Measurements from ENCODE around the gene MRGPRX1. TPM values are rescaled to one million over a fixed set of nuclear protein-coding genes. Genes with fewer than 3 reads are reported as not detected.

MRGPRX1 gene
- total RNA-seq, 1 experiment from 2014 or later: not detected

DNA sequence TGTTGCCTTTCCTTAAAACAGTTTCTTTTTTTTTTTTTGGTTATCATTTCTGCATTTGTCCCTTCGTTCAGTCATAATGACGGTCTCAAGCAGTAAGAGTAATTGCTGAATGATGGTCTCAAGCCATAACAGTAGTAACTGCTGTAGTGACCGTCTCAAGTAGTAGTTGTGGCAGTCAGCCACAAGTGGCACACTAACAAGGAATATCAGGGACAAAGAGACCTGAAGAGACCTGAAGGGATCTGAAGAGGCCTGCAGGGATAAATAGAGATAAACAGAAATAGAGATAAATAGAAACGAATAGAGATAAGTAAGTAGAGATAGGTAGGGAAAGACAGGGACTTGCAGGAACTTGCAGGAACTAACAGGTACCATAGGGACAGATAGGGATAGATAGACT is 42.7 kb upstream of the MRGPRX1 start:
- Histone ChIP-seq H3K9me2 (ENCODE audit: insufficient read depth) (no peaks in the 10 kb centered on the region), H3K79me2 (ENCODE audit: low read depth) (no peaks in the 10 kb centered on the region), H3K9me3 (ENCODE audit: insufficient read depth, low read depth) (no peaks in the 10 kb centered on the region), H3K36me3 (ENCODE audit: low read depth) (no peaks in the 10 kb centered on the region), H4K20me1 (ENCODE audit: insufficient read depth) (no peaks in the 10 kb centered on the region), H3K4me1 (replicated peaks; ENCODE audit: insufficient read depth) (peaks cover 7% of the 10 kb centered on the region), H3K27ac (no peak overlapping the region), H3K4me3 (no peak overlapping the region), H2AFZ (no peak overlapping the region), H3K27me3 (ENCODE audit: insufficient read depth, low read depth) (peaks cover 37% of the 10 kb centered on the region; the same call in 1 of the 2 replicates), H3K4me2 (no peak overlapping the region), H3F3A (ENCODE audit: insufficient read depth, low read depth) (no peaks in the 10 kb centered on the region)
- no TSS peak for BruUV-seq (replicated peaks)
- POLR2A ChIA-PET (ENCODE audit: unreplicated experiment): no interaction called here
- DNase-seq: no peak
- TF ChIP-seq, protein P1, sequence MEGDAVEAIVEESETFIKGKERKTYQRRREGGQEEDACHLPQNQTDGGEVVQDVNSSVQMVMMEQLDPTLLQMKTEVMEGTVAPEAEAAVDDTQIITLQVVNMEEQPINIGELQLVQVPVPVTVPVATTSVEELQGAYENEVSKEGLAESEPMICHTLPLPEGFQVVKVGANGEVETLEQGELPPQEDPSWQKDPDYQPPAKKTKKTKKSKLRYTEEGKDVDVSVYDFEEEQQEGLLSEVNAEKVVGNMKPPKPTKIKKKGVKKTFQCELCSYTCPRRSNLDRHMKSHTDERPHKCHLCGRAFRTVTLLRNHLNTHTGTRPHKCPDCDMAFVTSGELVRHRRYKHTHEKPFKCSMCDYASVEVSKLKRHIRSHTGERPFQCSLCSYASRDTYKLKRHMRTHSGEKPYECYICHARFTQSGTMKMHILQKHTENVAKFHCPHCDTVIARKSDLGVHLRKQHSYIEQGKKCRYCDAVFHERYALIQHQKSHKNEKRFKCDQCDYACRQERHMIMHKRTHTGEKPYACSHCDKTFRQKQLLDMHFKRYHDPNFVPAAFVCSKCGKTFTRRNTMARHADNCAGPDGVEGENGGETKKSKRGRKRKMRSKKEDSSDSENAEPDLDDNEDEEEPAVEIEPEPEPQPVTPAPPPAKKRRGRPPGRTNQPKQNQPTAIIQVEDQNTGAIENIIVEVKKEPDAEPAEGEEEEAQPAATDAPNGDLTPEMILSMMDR (conservative IDR thresholded peaks at IDR 0.05): no peak
- no peak for TF ChIP-seq EZH2 (IDR thresholded peaks at IDR 0.05; ENCODE audit: low read depth)
- intact Hi-C loops (cut with micrococcal nuclease; ENCODE audit: unreplicated experiment): no loop called here
- CTCF ChIA-PET: no interaction called here

DNA sequence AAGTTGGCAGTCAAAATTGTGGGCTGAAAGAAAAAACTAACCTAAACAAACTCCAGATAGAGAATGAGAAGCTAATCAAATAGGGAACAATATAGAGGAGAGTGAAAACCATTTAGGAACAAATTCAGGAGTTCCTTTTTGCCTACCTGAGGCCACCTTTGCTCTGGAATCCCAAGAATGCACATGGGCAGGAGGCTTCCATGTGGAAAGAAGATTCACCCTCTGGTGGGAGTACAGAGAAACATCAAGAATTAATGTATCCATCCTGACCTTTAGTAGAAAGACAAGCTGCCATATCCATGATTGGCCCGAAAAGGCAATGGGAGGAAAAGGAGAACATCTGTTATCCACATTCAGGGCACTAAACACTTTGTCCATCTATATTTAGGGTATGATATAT is 35.0 kb upstream of the MRGPRX1 start:
- no peaks in the 10 kb centered on the region for H3K9me3 ChIP-seq (ENCODE audit: insufficient read depth, low read depth)
- no peak overlapping the region for H3K4me3 ChIP-seq
- no peak for TF ChIP-seq EZH2 (IDR thresholded peaks at IDR 0.05; ENCODE audit: low read depth)
- no peak overlapping the region for H2AFZ ChIP-seq
- H3K27me3 ChIP-seq (ENCODE audit: insufficient read depth, low read depth): peaks cover 35% of the 10 kb centered on the region
- no peak overlapping the region for H3K4me2 ChIP-seq
- no peak overlapping the region for H3K27ac ChIP-seq
- no TSS peak for BruUV-seq (replicated peaks)
- H3F3A ChIP-seq (ENCODE audit: insufficient read depth, low read depth): no peaks in the 10 kb centered on the region
- CTCF ChIA-PET: no interaction called here
- DNase-seq: no peak
- no peaks in the 10 kb centered on the region for H3K9me2 ChIP-seq (ENCODE audit: insufficient read depth)
- intact Hi-C loops (cut with micrococcal nuclease; ENCODE audit: unreplicated experiment): no loop called here
- POLR2A ChIA-PET (ENCODE audit: unreplicated experiment): interaction anchor here (0.6 kb wide), 1 partner anchor 48 kb away, joined by 6 read pairs; no protein-coding TSS in a partner anchor
- no peaks in the 10 kb centered on the region for H4K20me1 ChIP-seq (ENCODE audit: insufficient read depth)
- H3K79me2 ChIP-seq (ENCODE audit: low read depth): no peaks in the 10 kb centered on the region
- no peaks in the 10 kb centered on the region for H3K36me3 ChIP-seq (ENCODE audit: low read depth)
- no peaks in the 10 kb centered on the region for H3K4me1 ChIP-seq (replicated peaks; ENCODE audit: insufficient read depth)

DNA sequence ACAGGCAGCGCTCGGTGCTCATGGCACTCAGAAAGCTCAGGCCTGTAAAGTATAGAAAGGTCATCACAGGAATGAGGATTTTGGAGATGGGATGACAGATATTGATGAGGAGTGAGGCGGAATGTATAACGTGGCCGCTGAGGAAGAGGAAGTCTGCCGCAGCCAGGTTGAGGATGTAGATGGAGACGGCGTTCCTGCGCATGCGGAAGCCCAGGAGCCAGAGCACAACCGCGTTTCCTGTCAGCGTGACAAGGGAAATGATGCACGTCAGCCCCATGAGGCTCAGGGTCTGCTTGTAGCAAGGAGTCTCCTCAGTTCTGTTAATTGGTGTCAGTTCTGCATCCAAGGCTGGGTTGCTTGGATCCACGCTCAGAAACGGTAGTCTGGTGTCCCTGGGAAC is 33.1 kb upstream of the MRGPRX1 start:
- peaks cover 46% of the 10 kb centered on the region for H3K27me3 ChIP-seq (ENCODE audit: insufficient read depth, low read depth)
- ChIA-PET CTCF (no interaction called here), POLR2A (ENCODE audit: unreplicated experiment) (no interaction called here)
- H3K27ac ChIP-seq: no peak overlapping the region
- H3K4me1 ChIP-seq (replicated peaks; ENCODE audit: insufficient read depth): no peaks in the 10 kb centered on the region
- no peaks in the 10 kb centered on the region for H3K9me3 ChIP-seq (ENCODE audit: insufficient read depth, low read depth)
- TF ChIP-seq, protein P1 (conservative IDR thresholded peaks at IDR 0.05): no peak
- no peak for TF ChIP-seq EZH2 (IDR thresholded peaks at IDR 0.05; ENCODE audit: low read depth)
- H3F3A ChIP-seq (ENCODE audit: insufficient read depth, low read depth): no peaks in the 10 kb centered on the region
- H3K36me3 ChIP-seq (ENCODE audit: low read depth): no peaks in the 10 kb centered on the region
- intact Hi-C loops (cut with micrococcal nuclease; ENCODE audit: unreplicated experiment): no loop called here
- no peaks in the 10 kb centered on the region for H3K9me2 ChIP-seq (ENCODE audit: insufficient read depth)
- no peak for DNase-seq
- H4K20me1 ChIP-seq (ENCODE audit: insufficient read depth): no peaks in the 10 kb centered on the region
- no TSS peak for BruUV-seq (replicated peaks)
- no peak overlapping the region for H2AFZ ChIP-seq
- no peak overlapping the region for H3K4me2 ChIP-seq
- H3K79me2 ChIP-seq (ENCODE audit: low read depth): no peaks in the 10 kb centered on the region
- no peak overlapping the region for H3K4me3 ChIP-seq

DNA sequence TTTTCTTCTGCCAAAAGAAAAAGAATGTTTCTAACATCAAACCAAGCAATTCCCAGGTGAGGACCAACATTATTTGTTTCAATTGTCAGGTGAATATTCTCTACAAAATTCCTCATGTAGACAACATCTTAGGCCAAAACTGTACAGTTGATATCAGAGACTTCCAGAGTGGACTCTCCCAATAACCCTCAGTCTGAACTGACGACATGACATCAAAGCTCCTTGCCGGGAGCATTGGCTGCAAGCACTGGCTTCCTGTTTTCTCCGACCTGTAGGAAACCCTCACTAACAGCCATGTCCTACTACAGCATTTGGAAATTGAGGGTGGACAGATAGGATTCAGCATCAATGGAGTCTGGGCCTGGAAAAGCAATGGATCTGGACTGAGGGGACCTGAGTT is 30.5 kb upstream of the MRGPRX1 start:
- ChIA-PET CTCF (interaction anchor here (0.6 kb wide), 1 partner anchor 501 kb away, joined by 9 read pairs; no protein-coding TSS in a partner anchor), POLR2A (ENCODE audit: unreplicated experiment) (no interaction called here)
- no peaks in the 10 kb centered on the region for H3K36me3 ChIP-seq (ENCODE audit: low read depth)
- intact Hi-C loops (cut with micrococcal nuclease; ENCODE audit: unreplicated experiment): no loop called here
- H3K27me3 ChIP-seq (ENCODE audit: insufficient read depth, low read depth): peaks cover 49% of the 10 kb centered on the region
- H3K4me3 ChIP-seq: no peak overlapping the region
- TF ChIP-seq, protein P1 (conservative IDR thresholded peaks at IDR 0.05): no peak
- TF ChIP-seq EZH2 (IDR thresholded peaks at IDR 0.05; ENCODE audit: low read depth): no peak
- H4K20me1 ChIP-seq (ENCODE audit: insufficient read depth): no peaks in the 10 kb centered on the region
- no peaks in the 10 kb centered on the region for H3F3A ChIP-seq (ENCODE audit: insufficient read depth, low read depth)
- DNase-seq: no peak
- H3K9me3 ChIP-seq (ENCODE audit: insufficient read depth, low read depth): no peaks in the 10 kb centered on the region; the same call in 1 of the 2 replicates
- H3K4me1 ChIP-seq (replicated peaks; ENCODE audit: insufficient read depth): no peaks in the 10 kb centered on the region
- BruUV-seq (replicated peaks): no TSS peak
- H3K27ac ChIP-seq: no peak overlapping the region
- H3K79me2 ChIP-seq (ENCODE audit: low read depth): no peaks in the 10 kb centered on the region
- H2AFZ ChIP-seq: no peak overlapping the region
- H3K9me2 ChIP-seq (ENCODE audit: insufficient read depth): no peaks in the 10 kb centered on the region
- H3K4me2 ChIP-seq: no peak overlapping the region
